Fibroblast of mammary gland (primary cell): Measurements from ENCODE around the gene F7.

Source experiments
- DNase-seq: peaks from one replicate; pipeline ENCODE4 v3.0.0-alpha.2; 2010; ENCODE audit warnings: low read depth
- H3K4me3 ChIP-seq: 2 replicates; pipeline ENCODE4 v1.5.1; 2011; ENCODE audit warnings: low read depth, mild to moderate bottlenecking, low read length, moderate library complexity; ENCODE audit not compliant: control insufficient read depth
- TF ChIP-seq, protein P1 (sequence below): conservative IDR thresholded peaks from 2 replicates; pipeline ENCODE4 v1.5.1; 2011; ENCODE audit warnings: low read depth, low read length, inconsistent platforms; ENCODE audit not compliant: control insufficient read depth, insufficient read depth

Gene F7

DNA sequence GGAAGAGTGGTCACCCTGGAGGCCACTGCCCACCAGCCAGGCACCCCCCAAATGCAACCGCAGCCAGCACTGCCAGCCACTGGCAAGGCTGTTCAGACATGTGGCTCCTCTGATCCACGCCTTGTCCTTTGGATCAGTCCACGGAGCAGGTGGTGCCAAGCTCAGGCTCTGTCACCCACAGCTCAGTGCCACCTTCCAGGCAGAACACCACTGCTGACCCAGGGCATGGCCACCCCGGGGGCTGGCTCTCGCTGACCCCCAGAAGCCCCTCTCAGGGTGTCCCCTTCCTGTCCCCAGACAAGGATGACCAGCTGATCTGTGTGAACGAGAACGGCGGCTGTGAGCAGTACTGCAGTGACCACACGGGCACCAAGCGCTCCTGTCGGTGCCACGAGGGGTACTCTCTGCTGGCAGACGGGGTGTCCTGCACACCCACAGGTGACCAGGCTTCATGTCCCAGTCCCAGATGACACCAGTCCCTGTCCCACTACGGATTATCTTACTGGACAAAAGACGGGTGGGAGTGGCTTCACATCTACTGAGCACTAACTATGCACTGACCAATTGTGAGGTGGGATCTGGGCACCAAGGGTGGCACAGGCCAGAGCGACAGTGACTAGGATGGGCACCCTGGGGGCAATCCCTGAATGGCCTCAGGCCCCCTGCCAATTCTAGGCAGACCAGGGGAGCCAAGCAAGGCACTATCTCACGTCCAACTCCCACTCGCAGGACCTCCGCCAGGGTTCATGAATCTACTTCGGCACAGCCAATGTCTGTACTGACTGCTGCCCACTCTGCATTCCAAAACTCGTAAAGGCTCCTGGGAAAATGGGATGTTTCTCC, 10.0 kb downstream of the F7 start:
- no peak overlapping the region for H3K4me3 ChIP-seq
- DNase-seq: no peak
- TF ChIP-seq, protein P1, sequence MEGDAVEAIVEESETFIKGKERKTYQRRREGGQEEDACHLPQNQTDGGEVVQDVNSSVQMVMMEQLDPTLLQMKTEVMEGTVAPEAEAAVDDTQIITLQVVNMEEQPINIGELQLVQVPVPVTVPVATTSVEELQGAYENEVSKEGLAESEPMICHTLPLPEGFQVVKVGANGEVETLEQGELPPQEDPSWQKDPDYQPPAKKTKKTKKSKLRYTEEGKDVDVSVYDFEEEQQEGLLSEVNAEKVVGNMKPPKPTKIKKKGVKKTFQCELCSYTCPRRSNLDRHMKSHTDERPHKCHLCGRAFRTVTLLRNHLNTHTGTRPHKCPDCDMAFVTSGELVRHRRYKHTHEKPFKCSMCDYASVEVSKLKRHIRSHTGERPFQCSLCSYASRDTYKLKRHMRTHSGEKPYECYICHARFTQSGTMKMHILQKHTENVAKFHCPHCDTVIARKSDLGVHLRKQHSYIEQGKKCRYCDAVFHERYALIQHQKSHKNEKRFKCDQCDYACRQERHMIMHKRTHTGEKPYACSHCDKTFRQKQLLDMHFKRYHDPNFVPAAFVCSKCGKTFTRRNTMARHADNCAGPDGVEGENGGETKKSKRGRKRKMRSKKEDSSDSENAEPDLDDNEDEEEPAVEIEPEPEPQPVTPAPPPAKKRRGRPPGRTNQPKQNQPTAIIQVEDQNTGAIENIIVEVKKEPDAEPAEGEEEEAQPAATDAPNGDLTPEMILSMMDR: no peak

DNA sequence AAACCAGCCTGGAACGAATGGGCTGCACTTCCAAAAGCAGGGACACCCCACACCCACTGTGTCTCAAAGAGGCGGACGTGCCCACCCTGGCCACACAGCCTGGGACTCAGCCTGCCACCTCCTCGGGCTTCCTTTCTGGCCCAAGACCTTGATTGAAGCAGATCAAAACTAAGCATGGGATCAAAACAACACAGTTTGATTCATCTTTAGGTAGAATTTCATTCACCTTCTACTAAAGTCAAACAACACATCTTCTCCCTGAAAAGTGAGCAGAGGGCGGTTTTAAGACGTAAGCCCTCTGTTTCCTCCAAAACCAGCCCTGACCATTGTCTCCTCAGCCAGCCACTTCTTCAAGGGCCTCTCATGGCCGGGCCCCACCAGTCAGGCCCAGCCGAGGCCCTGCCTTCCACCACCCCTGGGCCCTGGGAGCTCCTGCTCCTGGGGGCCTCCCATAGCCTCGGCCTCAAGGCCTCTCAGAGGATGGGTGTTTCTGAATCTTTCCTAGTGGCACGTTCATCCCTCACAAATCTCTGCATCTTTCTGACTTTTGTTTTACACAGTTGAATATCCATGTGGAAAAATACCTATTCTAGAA, 10.7 kb downstream of the F7 start:
- no peak for DNase-seq
- H3K4me3 ChIP-seq: no peak overlapping the region
- TF ChIP-seq, protein P1: no peak

DNA sequence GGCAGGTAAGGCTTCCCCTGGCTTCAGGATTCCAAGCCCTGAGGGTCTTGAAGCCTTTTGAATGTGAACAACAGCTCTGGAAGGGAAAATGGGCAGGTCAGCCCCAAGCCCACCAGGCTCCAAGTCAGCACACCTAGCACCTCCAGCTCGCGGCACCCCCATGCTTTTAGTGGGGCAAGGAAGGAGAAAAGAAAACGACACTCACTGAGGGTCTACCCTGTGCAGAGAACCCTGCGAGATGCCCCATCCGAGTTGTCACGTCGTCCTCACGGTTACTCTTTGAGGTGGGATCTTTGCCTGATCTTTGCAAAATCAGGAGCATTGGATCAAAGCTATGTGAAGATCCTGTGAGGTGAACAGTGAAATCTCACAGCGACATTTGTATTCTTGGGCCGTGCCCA, 11.3 kb downstream of the F7 start:
- no peak for DNase-seq
- TF ChIP-seq, protein P1: no peak
- H3K4me3 ChIP-seq: no peak overlapping the region

DNA sequence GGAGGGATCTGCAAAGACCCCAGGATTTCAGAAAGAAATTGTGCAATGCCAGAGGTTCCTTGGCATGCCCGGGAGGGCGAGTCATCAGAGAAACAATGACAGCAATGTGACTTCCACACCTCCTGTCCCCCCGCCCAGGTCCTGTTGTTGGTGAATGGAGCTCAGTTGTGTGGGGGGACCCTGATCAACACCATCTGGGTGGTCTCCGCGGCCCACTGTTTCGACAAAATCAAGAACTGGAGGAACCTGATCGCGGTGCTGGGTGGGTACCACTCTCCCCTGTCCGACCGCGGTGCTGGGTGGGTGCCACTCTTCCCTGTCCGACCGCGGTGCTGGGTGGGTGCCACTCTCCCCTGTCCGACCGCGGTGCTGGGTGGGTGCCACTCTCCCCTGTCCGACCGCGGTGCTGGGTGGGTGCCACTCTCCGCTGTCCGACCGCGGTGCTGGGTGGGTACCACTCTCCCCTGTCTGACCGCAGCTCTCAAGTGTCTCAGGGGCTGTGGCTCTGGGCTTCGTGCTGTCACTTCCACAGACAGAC, 11.8 kb downstream of the F7 start:
- TF ChIP-seq, protein P1: no peak
- DNase-seq: no peak
- H3K4me3 ChIP-seq: no peak overlapping the region

GRCh38 chr13:113117911-113118260, 12.3 kb downstream of the F7 start:
- no peak for DNase-seq
- H3K4me3 ChIP-seq: no peak overlapping the region
- TF ChIP-seq, protein P1: no peak

DNA sequence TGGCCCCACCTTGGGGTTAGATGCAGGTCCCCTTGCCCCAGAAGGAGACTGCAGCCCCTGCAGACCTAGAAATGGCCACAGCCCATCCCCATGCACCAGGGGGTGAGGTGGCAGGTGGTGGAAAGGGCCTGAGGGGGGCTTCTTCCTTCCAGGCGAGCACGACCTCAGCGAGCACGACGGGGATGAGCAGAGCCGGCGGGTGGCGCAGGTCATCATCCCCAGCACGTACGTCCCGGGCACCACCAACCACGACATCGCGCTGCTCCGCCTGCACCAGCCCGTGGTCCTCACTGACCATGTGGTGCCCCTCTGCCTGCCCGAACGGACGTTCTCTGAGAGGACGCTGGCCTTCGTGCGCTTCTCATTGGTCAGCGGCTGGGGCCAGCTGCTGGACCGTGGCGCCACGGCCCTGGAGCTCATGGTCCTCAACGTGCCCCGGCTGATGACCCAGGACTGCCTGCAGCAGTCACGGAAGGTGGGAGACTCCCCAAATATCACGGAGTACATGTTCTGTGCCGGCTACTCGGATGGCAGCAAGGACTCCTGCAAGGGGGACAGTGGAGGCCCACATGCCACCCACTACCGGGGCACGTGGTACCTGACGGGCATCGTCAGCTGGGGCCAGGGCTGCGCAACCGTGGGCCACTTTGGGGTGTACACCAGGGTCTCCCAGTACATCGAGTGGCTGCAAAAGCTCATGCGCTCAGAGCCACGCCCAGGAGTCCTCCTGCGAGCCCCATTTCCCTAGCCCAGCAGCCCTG, 12.8 kb downstream of the F7 start:
- no peak for DNase-seq
- TF ChIP-seq, protein P1: no peak

More for the DNA sequence above, 12.8 kb downstream of the F7 start:
- no peak overlapping the region for H3K4me3 ChIP-seq
